Lung (tissue), 12 donors: ENCODE results near the gene SLC46A2. TPM values are rescaled to one million over a fixed set of nuclear protein-coding genes. Genes with fewer than 3 reads are reported as not detected.

Experiments
- ATAC-seq: fragments of 200-7000 bp; cut with Tn5 transposase; one replicate; pipeline ENCODE4 v1.9.1; 2020; ENCODE audit warnings: moderate number of reproducible peaks; ENCODE audit not compliant: insufficient read depth, low FRiP score
- DNase-seq, 3 donors: peaks; one replicate each; pipeline ENCODE4 v3.0.0-alpha.2; 2013 to 2017
- H3K27ac ChIP-seq, 2 donors: one replicate each; pipeline ENCODE4 v1.5.1; 2013; ENCODE audit warnings: mild to moderate bottlenecking in 2 of 2, moderate library complexity in 2 of 2, control low read depth in 1 of 2, inconsistent platforms in 1 of 2, low read depth in 1 of 2, low read length in 1 of 2
- H3K27me3 ChIP-seq, 3 donors: one replicate each; pipeline ENCODE4 v1.5.1; 2013; ENCODE audit warnings: low read length in 2 of 3; ENCODE audit not compliant: control insufficient read depth in 3 of 3, insufficient read depth in 3 of 3
- H3K36me3 ChIP-seq, 4 donors: one replicate each; pipeline ENCODE4 v1.5.1; 2013; ENCODE audit warnings: low read length in 4 of 4, mild to moderate bottlenecking in 1 of 4, moderate library complexity in 1 of 4; ENCODE audit not compliant: control insufficient read depth in 4 of 4, insufficient read depth in 4 of 4
- H3K4me1 ChIP-seq, 5 donors: one replicate each; pipeline ENCODE4 v1.5.1; 2013; ENCODE audit warnings: low read length in 5 of 5, mild to moderate bottlenecking in 2 of 5, moderate library complexity in 1 of 5; ENCODE audit not compliant: control insufficient read depth in 5 of 5, insufficient read depth in 5 of 5
- H3K4me3 ChIP-seq: one replicate; pipeline ENCODE4 v1.5.1; 2013; ENCODE audit warnings: mild to moderate bottlenecking, control low read depth, moderate library complexity
- H3K9ac ChIP-seq, 2 donors: one replicate each; pipeline ENCODE4 v1.5.1; 2013; ENCODE audit warnings: low read length in 2 of 2, control low read depth in 1 of 2; ENCODE audit not compliant: insufficient read depth in 1 of 2
- H3K9me3 ChIP-seq, 4 donors: one replicate each; pipeline ENCODE4 v1.5.1; 2013; ENCODE audit warnings: low read length in 3 of 4, mild to moderate bottlenecking in 1 of 4, moderate library complexity in 1 of 4; ENCODE audit not compliant: control insufficient read depth in 4 of 4, insufficient read depth in 3 of 4
- WGBS, 2 donors: extraction: QIAGEN DNeasy Blood & Tissue Kit; methylation state at CpG; one replicate each; pipeline ENCODE4 v1.1.7; 2013; 5-methylcytosine and 5-hydroxymethylcytosine counted together
- polyA plus RNA-seq, 2 donors: library from polyadenylated mRNA; stranded (reverse); fragments of 200-250 nt; gene quantifications; one replicate each; pipeline ENCODE4 v1.2.1, GENCODE V29; 2013
- total RNA-seq, 2 donors: library from RNA; depleted of rRNA in 1 of 2; stranded (reverse); fragments of >200 nt in 1 of 2; gene quantifications; one replicate each; pipeline ENCODE4 v1.2.1, GENCODE V29; 2014 to 2021
- TF ChIP-seq, protein P1 (sequence below): IDR thresholded peaks from 2 replicates; pipeline ENCODE4 v1.5.1; 2012; ENCODE audit warnings: mild to moderate bottlenecking; ENCODE audit errors: control extremely low read depth, extremely low read depth
- donor health status: control.
- donor health status: control.
- donor health status: Bipolar disorder and iron deficiency.
- donor health status: healthy.
- donor health status: DM: yes; HTN: yes; CAD: no.

Gene SLC46A2
- total and polyA plus RNA-seq, 4 donors = 0.20 to 18.5 (median 13.6) TPM

- TF ChIP-seq, protein P1, sequence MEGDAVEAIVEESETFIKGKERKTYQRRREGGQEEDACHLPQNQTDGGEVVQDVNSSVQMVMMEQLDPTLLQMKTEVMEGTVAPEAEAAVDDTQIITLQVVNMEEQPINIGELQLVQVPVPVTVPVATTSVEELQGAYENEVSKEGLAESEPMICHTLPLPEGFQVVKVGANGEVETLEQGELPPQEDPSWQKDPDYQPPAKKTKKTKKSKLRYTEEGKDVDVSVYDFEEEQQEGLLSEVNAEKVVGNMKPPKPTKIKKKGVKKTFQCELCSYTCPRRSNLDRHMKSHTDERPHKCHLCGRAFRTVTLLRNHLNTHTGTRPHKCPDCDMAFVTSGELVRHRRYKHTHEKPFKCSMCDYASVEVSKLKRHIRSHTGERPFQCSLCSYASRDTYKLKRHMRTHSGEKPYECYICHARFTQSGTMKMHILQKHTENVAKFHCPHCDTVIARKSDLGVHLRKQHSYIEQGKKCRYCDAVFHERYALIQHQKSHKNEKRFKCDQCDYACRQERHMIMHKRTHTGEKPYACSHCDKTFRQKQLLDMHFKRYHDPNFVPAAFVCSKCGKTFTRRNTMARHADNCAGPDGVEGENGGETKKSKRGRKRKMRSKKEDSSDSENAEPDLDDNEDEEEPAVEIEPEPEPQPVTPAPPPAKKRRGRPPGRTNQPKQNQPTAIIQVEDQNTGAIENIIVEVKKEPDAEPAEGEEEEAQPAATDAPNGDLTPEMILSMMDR = no peak
- H3K27me3 ChIP-seq = no peaks in the 10 kb centered on the region
- WGBS, 2 donors = 77 to 96% methylated on average over 1 of the region's 1 CpG
- no peak overlapping the region for H3K9ac ChIP-seq
- H3K4me3 ChIP-seq = no peak overlapping the region
- peaks cover 0 to 2% (median 0%) of the 10 kb centered on the region in 4 donors for H3K9me3 ChIP-seq
- H3K27ac ChIP-seq = peak overlapping the region in 1 of 2 donors; percentile 43
- ATAC-seq (peak; percentile 8), DNase-seq (no peak)
- H3K36me3 ChIP-seq = peaks cover 4 to 15% (median 13%) of the 10 kb centered on the region in 4 donors
- peaks cover 0 to 19% (median 10%) of the 10 kb centered on the region in 5 donors for H3K4me1 ChIP-seq
Measured at GRCh38 chr9:112866662-112867274, 23.9 kb downstream of the SLC46A2 start.

DNA sequence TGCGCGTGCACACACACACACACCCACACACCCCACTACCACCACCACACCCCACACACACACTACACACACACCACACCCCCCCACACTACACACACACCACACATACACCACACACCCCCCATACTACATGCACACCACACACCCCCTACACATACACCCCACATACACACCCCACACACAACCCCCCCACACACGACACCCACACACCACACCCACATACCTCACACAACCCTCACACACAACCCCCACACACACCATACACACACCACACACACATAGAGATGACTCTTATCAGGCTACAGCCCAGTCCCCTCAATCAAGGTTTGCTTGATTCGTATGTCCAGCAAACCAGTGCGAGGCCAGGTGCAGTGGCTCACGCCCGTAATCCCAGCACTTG, 25.7 kb downstream of the SLC46A2 start:
- WGBS, 2 donors = 94 to 96% methylated on average over 7 of the region's 7 CpGs
- ATAC-seq (no peak), DNase-seq (no peak)
- peaks cover 0 to 25% (median 10%) of the 10 kb centered on the region in 5 donors for H3K4me1 ChIP-seq
- H3K9ac ChIP-seq = no peak overlapping the region
- no peaks in the 10 kb centered on the region for H3K27me3 ChIP-seq
- H3K36me3 ChIP-seq = peaks cover 4 to 10% (median 8%) of the 10 kb centered on the region in 4 donors
- H3K27ac ChIP-seq = no peak overlapping the region
- TF ChIP-seq, protein P1 = no peak
- peaks cover 0 to 2% (median 0%) of the 10 kb centered on the region in 4 donors for H3K9me3 ChIP-seq
- H3K4me3 ChIP-seq = no peak overlapping the region

DNA sequence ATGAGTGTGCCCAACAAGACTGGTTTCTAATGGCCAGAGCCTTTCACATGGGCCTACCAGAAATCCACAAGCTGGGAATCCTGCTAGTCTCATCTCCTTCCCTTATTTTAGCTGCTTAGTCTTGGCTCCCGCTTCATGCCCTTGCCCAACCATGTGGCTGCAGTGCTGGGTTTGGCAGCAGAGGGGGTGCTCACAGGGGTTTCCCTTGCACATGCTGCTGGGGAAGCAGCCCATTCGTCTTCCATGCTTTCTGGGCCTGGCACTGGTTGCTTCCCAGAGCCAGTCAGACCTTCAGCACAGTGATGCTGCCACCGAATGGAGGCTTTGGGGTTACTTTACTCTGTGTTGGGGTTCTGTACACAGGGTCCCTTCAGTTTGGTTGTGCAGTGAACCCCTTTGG, 26.3 kb downstream of the SLC46A2 start:
- DNase-seq (no peak), ATAC-seq (no peak)
- Histone ChIP-seq H3K4me1 (peaks cover 0 to 25% (median 10%) of the 10 kb centered on the region in 5 donors), H3K27ac (peak overlapping the region in 1 of 2 donors; percentile 42), H3K9ac (no peak overlapping the region), H3K4me3 (no peak overlapping the region), H3K27me3 (no peaks in the 10 kb centered on the region), H3K9me3 (peaks cover 0 to 2% (median 0%) of the 10 kb centered on the region in 4 donors), H3K36me3 (peaks cover 0 to 10% (median 7%) of the 10 kb centered on the region in 4 donors)
- TF ChIP-seq, protein P1 = no peak
- 49 to 55% methylated on average over 3 of the region's 3 CpGs for WGBS, 2 donors
